Osteoblast (primary cell): ENCODE results near the gene LIMK1. TPM values are rescaled to one million over a fixed set of nuclear protein-coding genes. Genes with fewer than 3 reads are reported as not detected.
"Not testable (repeated sequence)": the region's sequence is repeated elsewhere in the genome, so short reads cannot be mapped to it uniquely, and the experiment has no call there.

Experiments
- DNase-seq: peaks from one replicate; pipeline ENCODE4 v3.0.0; 2011; ENCODE audit warnings: low spot score, mixed read lengths; ENCODE audit not compliant: insufficient read length; ENCODE audit errors: missing footprints
- H2AFZ ChIP-seq: 2 replicates; pipeline ENCODE4 v1.6.0; 2011; ENCODE audit warnings: mild to moderate bottlenecking, low read length
- H3K27ac ChIP-seq: 2 replicates; pipeline ENCODE4 v1.5.1; 2011; ENCODE audit warnings: mild to moderate bottlenecking, low read depth, low read length, moderate library complexity
- H3K27me3 ChIP-seq: 2 replicates; pipeline ENCODE4 v1.6.0; 2012; ENCODE audit warnings: mild to moderate bottlenecking, control low read depth, inconsistent platforms, low read length, moderate library complexity; ENCODE audit not compliant: insufficient read depth
- H3K36me3 ChIP-seq: 2 replicates; pipeline ENCODE4 v1.5.1; 2011; ENCODE audit warnings: mild to moderate bottlenecking, low read length, control low read depth, moderate library complexity; ENCODE audit not compliant: insufficient read depth
- H3K4me1 ChIP-seq: 2 replicates; pipeline ENCODE4 v1.5.1; 2011; ENCODE audit warnings: mild to moderate bottlenecking, low read length, control low read depth, moderate library complexity; ENCODE audit not compliant: insufficient read depth
- H3K4me2 ChIP-seq: 2 replicates; pipeline ENCODE4 v1.6.0; 2011; ENCODE audit warnings: mild to moderate bottlenecking, low read length; ENCODE audit not compliant: insufficient read depth
- H3K4me3 ChIP-seq: fragments of 200-600 bp; sonication (generic); 3 replicates; pipeline ENCODE4 v1.5.1; 2012; ENCODE audit warnings: mild to moderate bottlenecking, low read length, inconsistent platforms; ENCODE audit not compliant: insufficient read depth
- H3K79me2 ChIP-seq: 2 replicates; pipeline ENCODE4 v1.6.0; 2012; ENCODE audit warnings: mild to moderate bottlenecking, low read length, control low read depth, inconsistent platforms; ENCODE audit not compliant: insufficient read depth
- H3K9me3 ChIP-seq: 2 replicates; pipeline ENCODE4 v1.5.1; 2011; ENCODE audit warnings: low read depth, low read length, control low read depth
- H4K20me1 ChIP-seq: 2 replicates; pipeline ENCODE4 v1.6.0; 2012; ENCODE audit warnings: mild to moderate bottlenecking, low read length, control low read depth; ENCODE audit not compliant: insufficient read depth
- total RNA-seq: library from RNA; depleted of rRNA; stranded (reverse); fragments of >200 nt; gene quantifications from 2 replicates; pipeline ENCODE4 v1.2.3, GENCODE V29; 2012
- TF ChIP-seq, protein P1 (sequence below): IDR thresholded peaks from 2 replicates; pipeline ENCODE4 v1.5.1; 2011; ENCODE audit warnings: mild to moderate bottlenecking, low read depth, low read length, moderate library complexity; ENCODE audit errors: extremely low read depth

Gene LIMK1
- total RNA-seq, 1 donor: 46.7 TPM

DNA sequence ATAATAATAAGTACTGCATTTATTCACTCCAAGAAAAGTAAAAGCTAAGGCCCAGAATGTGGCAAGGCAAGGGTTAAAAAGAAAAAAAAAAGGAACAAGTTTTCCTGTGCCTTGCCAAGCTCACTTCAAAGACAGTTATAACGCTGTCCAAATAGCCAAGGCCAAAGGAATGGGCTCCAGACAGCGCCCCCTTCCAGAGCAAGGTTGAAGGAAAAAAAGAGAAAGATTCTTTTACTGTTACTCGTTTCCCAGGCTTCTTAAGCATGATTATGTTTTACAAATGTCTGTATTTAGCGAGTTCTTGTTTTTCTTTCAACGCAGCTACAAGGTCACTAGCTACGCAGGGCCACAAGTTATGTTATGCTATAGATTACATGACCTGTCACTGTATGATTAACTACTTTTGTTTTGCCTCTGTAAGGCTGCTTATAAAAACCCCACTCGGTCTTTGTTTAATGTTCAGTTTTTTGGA, 81.4 kb downstream of the LIMK1 start:
- Histone ChIP-seq H3K4me2 (peak overlapping the region; percentile 63), H3K27ac (no peak overlapping the region), H3K79me2 (no peaks in the 10 kb centered on the region), H3K4me3 (no peak overlapping the region), H3K36me3 (no peaks in the 10 kb centered on the region), H3K27me3 (no peaks in the 10 kb centered on the region), H3K9me3 (no peaks in the 10 kb centered on the region), H4K20me1 (no peaks in the 10 kb centered on the region), H3K4me1 (no peaks in the 10 kb centered on the region), H2AFZ (peak overlapping the region; percentile 78)
- no peak for DNase-seq
- TF ChIP-seq, protein P1, sequence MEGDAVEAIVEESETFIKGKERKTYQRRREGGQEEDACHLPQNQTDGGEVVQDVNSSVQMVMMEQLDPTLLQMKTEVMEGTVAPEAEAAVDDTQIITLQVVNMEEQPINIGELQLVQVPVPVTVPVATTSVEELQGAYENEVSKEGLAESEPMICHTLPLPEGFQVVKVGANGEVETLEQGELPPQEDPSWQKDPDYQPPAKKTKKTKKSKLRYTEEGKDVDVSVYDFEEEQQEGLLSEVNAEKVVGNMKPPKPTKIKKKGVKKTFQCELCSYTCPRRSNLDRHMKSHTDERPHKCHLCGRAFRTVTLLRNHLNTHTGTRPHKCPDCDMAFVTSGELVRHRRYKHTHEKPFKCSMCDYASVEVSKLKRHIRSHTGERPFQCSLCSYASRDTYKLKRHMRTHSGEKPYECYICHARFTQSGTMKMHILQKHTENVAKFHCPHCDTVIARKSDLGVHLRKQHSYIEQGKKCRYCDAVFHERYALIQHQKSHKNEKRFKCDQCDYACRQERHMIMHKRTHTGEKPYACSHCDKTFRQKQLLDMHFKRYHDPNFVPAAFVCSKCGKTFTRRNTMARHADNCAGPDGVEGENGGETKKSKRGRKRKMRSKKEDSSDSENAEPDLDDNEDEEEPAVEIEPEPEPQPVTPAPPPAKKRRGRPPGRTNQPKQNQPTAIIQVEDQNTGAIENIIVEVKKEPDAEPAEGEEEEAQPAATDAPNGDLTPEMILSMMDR: peak; percentile 54

DNA sequence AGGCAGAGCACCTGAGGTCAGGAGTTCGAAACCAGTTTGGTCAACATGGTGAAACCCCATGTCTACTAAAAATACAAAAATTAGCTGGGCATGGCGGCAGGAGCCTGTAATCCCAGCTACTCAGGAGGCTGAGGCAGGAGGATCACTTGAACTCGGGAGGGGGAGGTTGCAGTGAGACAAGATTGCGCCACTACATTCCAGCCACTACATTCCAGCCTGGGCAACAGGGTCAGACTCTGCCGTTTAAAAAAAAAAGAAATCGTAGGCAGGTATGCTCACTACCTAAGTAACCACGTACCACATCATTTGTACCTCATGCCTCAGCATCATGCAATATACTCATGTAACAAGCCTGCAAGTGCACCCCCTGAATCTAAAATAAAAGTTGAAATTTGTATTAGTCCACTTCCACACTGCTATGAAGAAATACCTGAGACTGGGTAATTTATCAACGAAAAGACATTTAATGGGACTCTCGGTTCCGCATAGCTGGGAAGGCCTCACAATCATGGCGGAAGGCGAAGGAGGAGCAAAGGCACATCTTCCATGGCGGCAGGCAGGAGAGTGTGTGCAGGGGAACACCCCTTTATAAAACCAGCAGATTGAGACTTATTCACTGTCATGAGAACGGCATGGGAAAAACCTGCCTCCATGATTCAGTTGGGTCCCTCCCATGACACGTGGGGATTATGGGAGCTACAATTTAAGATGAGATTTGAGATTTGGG, 82.4 kb downstream of the LIMK1 start:
- Histone ChIP-seq H3K27ac (no peak overlapping the region), H3K79me2 (no peaks in the 10 kb centered on the region), H3K4me2 (no peak overlapping the region), H3K9me3 (no peaks in the 10 kb centered on the region), H3K36me3 (no peaks in the 10 kb centered on the region), H4K20me1 (no peaks in the 10 kb centered on the region), H3K27me3 (no peaks in the 10 kb centered on the region), H3K4me3 (no peak overlapping the region), H3K4me1 (no peaks in the 10 kb centered on the region), H2AFZ (no peak overlapping the region)
- no peak for DNase-seq
- TF ChIP-seq, protein P1: no peak

GRCh38 chr7:74167324-74167723, 83.7 kb downstream of the LIMK1 start:
- H3K4me3 ChIP-seq, H3K27ac ChIP-seq, DNase-seq, H3K36me3 ChIP-seq, H3K9me3 ChIP-seq, H3K4me2 ChIP-seq, H2AFZ ChIP-seq, H3K79me2 ChIP-seq, H3K4me1 ChIP-seq, H3K27me3 ChIP-seq, H4K20me1 ChIP-seq: not testable (repeated sequence)

Other genes starting within 250 kb of the LIMK1 start
- 8.7 and 8.8 TPM in 2 replicates for gene METTL27, start 241.3 kb upstream of the LIMK1 start, total RNA-seq
- gene TMEM270, start 222.6 kb upstream of the LIMK1 start, total RNA-seq: not detected in 2 replicates
- 69.1 and 113 TPM in 2 replicates for gene ELN, start 55.6 kb upstream of the LIMK1 start, total RNA-seq
- 270 and 295 TPM in 2 replicates for gene EIF4H, start 90.6 kb downstream of the LIMK1 start, total RNA-seq
- 0.29 and 0.36 TPM in 2 replicates for gene LAT2, start 126.2 kb downstream of the LIMK1 start, total RNA-seq
- gene RFC2, start 170.6 kb downstream of the LIMK1 start, total RNA-seq: 12.3 and 13.0 TPM in 2 replicates
- 58.3 and 70.9 TPM in 2 replicates for gene CLIP2, start 205.6 kb downstream of the LIMK1 start, total RNA-seq